GM21447 (cell line): ENCODE results near the gene KCNH6.
A peak's percentile ranks its signal among the peaks of the same experiment; 100 is the strongest.

ENCODE experiments used
- ATAC-seq: cut with Tn5 transposase; IDR thresholded peaks from one replicate; pipeline ENCODE4 v1.9.1; 2021; ENCODE audit not compliant: unreplicated experiment

KCNH6 gene

GRCh38 chr17:63549946-63550816 lies 27.0 kb downstream of the KCNH6 start, which contains the start of gene DCAF7:
TSS of gene DCAF7 (plus strand) at chr17:63550477. CDS start at chr17:63550678, 201 bp downstream.
- peak; percentile 90 for ATAC-seq

GRCh38 chr17:63550817-63551639 lies 27.9 kb downstream of the KCNH6 start:
- no peak for ATAC-seq

DNA sequence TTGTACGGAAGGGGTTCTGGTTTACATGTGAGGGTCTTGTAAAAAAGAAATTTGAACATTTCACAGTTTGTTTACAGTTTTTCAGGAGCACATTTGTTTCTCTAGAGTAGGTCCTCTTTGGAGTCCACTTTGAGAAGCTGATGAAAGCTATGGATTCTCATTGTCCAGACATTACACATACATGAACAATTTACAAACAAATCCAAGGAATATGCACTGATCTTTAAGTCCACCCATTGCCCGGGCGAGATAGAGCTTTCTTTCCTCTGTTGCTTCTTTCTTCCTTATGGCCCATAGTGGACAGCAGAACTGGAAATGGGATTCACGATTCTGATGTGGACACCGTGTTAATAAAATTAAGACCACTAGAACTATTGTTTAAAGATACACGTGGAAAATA lies 29.1 kb downstream of the KCNH6 start:
- no peak for ATAC-seq

GRCh38 chr17:63555500-63556156 lies 32.5 kb downstream of the KCNH6 start:
- ATAC-seq: no peak

DNA sequence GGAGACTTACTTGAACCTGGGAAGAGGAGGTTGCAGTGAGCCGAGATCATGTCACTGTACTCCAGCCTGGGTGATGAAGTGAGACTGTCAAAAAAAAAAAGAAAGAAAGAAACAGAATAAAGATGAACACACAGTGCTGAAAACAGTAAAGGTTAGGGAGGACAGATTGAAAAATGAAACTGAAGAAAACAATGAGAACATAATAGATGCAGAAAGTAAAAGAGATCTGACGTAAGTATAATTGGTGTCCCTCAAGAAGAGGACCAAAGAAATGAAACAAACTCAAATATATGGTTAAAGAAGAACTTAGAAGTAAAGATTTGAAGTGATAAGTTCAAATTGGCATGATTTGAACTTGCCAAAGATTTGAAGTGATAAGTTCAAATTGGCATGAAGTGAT lies 34.3 kb downstream of the KCNH6 start:
- no peak for ATAC-seq

DNA sequence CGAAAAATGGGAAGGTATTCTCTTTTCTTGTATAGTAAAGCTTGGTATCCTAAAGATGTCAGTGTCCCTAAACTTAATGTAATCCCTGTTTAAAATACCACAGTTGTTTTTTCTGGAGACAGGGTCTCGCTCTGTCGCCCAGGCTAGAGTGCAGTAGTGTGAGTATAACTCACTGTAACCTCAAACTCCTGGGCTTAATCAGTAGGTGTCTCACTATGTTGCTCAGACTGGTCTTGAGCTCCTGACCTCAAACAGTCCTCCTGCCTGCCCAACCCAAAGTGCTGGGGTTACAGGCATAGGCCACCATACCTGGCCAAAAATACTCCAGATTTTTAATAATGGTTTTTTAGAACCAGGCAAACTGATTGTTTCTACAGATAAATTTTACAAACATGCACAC lies 35.3 kb downstream of the KCNH6 start:
- no peak for ATAC-seq

DNA sequence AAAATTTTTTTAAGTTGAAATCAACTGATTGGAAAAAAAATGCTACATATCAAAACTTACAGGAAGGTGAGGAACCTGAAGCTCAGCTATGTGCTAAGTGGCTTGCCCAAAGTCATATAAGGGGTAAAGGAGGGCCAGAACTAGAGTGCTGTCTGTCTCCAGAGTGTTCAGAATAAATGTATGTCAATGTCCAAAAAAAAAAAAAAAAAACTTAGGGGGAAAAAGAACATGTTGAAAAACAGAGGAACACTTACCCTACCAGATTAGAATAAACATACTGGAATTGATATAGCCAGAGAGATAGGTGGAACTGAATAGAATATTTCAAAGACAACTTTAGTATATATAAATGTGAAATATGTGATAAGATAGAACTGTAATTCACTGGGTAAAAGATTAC lies 38.7 kb downstream of the KCNH6 start:
- ATAC-seq: no peak

- ATAC-seq: no peak
Measured at GRCh38 chr17:63563339-63563738, 40.2 kb downstream of the KCNH6 start.

DNA sequence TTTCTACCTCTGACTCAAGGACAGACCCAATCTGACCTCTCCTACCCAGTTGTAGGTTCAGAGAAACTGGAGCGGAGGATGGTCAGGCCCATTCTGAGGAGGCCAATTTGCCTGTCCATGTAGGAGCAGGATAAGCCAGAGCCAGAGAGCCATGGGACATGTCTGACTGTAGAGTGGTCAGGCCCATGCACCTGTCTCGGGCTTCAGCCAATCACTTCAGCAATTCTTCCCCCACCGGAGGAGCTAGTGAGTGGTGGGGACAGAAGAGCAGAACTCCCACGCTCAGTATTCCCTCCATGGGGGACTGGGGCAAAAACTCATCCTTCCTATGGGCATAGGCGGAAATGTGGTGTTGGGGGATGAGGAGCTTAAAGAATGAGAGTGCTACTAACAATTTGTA lies 41.4 kb downstream of the KCNH6 start:
- no peak for ATAC-seq

DNA sequence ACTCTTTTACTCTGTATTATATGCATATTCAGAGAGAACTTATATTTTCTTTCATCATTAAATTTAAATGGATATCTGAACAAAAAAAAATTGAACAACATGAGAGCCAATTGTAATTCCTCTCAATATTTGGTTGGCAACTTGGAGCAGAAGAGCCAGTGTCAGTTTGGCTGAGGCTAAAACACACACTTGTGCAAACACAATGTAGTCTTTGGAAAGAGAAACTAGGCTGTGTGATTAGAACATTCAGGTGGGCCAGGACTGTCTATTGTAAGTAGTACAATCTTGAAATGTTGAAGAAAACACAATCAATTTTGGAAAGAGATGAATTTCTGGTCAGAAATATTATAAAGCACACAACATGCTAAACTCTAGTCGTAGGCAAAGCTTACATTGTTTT lies 44.1 kb downstream of the KCNH6 start:
- no peak for ATAC-seq

- ATAC-seq: no peak
Measured at GRCh38 chr17:63568563-63568962, 45.4 kb downstream of the KCNH6 start.

GRCh38 chr17:63571632-63572310 lies 48.6 kb downstream of the KCNH6 start:
- ATAC-seq: no peak

DNA sequence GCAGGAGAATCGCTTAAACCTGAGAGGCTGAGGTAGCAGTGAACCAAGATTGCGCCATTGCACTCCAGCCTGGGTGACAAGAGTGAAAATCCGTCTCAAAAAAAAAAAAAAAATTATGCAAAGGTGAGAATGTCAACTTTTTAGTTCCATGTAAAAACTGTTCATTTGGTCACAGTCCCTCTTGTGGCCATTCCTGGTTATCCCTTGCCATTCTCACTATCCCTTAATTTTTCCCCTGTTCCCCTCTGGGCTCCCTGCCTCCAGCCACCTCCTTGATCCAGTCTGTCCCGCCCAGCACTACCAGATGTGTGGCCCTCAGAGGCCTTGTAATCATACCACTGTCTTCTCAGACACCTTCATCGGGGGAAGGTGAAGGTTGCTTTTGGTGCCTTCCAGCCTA lies 50.5 kb downstream of the KCNH6 start:
- ATAC-seq: no peak

DNA sequence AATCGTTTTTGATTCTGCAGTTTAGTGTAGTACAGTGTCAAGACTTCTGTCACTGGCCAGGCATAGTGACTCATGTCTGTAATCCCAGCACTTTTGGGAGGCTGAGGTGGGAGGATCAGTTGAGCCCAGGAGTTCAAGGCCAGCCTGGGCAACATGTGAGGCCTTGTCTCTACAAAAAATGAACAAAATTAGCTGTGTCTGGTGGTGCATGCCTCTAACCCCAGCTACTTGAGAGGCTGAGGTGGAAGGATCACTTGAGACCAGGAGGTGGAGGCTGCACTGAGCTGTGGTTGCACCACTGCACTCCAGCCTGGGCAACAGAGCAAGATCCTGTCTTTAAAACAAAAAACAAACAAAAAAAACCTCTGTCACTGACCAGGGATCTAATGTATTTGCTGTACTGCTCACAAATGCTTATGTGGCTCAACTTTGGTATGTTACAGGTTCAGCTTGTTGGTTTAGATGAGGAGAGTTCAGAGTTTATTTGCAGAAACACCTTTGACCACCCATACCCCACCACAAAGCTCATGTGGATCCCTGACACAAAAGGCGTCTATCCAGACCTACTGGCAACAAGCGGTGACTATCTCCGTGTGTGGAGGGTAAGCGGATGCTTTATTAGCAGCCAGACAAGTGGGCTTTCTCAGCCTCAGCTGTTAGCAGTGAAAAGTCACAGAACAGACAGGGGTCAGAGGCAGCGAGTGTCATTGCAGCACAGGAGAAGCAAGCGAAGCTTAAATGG lies 55.0 kb downstream of the KCNH6 start:
- ATAC-seq: no peak

GRCh38 chr17:63578769-63579111 lies 55.6 kb downstream of the KCNH6 start:
- ATAC-seq: no peak

DNA sequence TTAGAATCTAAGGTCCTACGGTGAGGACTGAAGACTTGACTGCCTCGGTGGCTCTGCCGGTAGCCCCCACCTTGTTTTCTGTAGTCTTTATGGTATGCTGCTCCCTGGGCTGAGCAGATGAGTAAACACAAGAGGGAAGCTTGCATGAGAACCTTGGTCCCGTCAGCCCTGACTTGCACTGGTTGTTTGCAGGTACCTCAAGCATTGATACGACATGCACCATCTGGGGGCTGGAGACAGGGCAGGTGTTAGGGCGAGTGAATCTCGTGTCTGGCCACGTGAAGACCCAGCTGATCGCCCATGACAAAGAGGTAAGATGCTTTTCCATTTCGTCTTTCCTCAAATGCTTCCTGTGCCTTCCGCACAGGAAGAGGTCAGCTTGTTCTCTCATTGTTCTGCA lies 56.5 kb downstream of the KCNH6 start:
- ATAC-seq: no peak

- ATAC-seq: no peak
Measured at GRCh38 chr17:63587770-63588169, 64.6 kb downstream of the KCNH6 start.

GRCh38 chr17:63588797-63589196 lies 65.6 kb downstream of the KCNH6 start:
- no peak for ATAC-seq

DNA sequence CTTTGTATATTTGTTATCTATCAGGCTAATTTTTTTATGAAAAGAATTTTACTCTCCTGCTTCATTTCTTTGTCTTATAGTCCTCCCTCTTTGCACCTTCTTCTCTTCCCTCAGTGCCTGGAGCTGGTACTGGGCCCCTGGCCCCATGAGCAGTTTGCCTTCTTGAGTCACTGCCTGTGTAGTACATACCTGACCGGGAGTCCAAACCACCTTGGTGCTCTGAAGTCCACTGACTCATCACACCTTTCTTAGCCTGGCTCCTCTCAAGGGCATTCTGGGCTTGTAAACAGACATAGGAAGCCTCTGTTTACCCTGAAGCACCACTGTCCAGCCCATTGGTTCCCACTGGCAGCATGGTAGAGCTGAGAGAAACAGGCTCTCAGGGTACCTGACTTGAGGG lies 66.5 kb downstream of the KCNH6 start:
- ATAC-seq: no peak

DNA sequence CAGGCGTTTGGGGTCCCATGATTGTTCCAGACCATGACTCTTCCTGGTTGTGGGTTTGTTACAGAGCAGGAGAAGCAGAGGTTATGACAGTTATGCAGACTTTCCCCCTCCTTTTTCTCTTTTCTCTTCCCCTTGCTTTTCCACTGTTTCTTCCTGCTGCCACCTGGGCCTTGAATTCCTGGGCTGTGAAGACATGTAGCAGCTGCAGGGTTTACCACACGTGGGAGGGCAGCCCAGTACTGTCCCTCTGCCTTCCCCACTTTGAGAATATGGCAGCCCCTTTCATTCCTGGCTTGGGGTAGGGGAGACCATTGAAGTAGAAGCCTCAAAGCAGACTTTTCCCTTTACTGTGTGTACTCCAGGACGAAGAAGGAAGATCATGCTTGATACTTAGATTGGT lies 69.6 kb downstream of the KCNH6 start:
- no peak for ATAC-seq
